ENCODE measurements around the gene TXNRD1. TPM values are rescaled to one million over a fixed set of nuclear protein-coding genes. Genes with fewer than 3 reads are reported as not detected.
"Not testable (repeated sequence)": the region's sequence is repeated elsewhere in the genome, so short reads cannot be mapped to it uniquely, and the experiment has no call there.

Gene TXNRD1
- polyA plus RNA-seq, 1 experiment = 673 TPM

- CTCF ChIA-PET = interaction anchor here (1.4 kb wide), 2 partner anchors 77 to 163 kb away, joined by 5 read pairs; partner anchors contain the start of gene TXNRD1
These were observed 76.4 kb downstream of the TXNRD1 start for GRCh38 chr12:104291867-104292524.

GRCh38 chr12:104292872-104293794, 77.6 kb downstream of the TXNRD1 start:
- no peak for DNase-seq (ENCODE audit: low read depth, low spot score)
- no peak overlapping the region for H3K27ac ChIP-seq (ENCODE audit: low read depth, low read length)
- no peaks in the 10 kb centered on the region; the same call in 1 of the 2 replicates for H3K9me3 ChIP-seq (ENCODE audit: control insufficient read depth, insufficient read depth, low read length)
- ChIA-PET CTCF (interaction anchor here (0.6 to 1.4 kb wide), 3 partner anchors 14 to 164 kb away, joined by 3 to 5 read pairs (median 5); partner anchors contain the start of gene TXNRD1), POLR2A (interaction anchor here (0.6 to 2.2 kb wide), 2 partner anchors 73 to 116 kb away, joined by 3 to 7 read pairs; no protein-coding TSS in a partner anchor)
- TF ChIP-seq, protein P1, sequence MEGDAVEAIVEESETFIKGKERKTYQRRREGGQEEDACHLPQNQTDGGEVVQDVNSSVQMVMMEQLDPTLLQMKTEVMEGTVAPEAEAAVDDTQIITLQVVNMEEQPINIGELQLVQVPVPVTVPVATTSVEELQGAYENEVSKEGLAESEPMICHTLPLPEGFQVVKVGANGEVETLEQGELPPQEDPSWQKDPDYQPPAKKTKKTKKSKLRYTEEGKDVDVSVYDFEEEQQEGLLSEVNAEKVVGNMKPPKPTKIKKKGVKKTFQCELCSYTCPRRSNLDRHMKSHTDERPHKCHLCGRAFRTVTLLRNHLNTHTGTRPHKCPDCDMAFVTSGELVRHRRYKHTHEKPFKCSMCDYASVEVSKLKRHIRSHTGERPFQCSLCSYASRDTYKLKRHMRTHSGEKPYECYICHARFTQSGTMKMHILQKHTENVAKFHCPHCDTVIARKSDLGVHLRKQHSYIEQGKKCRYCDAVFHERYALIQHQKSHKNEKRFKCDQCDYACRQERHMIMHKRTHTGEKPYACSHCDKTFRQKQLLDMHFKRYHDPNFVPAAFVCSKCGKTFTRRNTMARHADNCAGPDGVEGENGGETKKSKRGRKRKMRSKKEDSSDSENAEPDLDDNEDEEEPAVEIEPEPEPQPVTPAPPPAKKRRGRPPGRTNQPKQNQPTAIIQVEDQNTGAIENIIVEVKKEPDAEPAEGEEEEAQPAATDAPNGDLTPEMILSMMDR (IDR thresholded peaks at IDR 0.05; ENCODE audit: low read depth, low read length) = no peak
- H3K4me3 ChIP-seq (ENCODE audit: low read depth, low read length) = peak overlapping the region; percentile 30
- H3K27me3 ChIP-seq (ENCODE audit: control insufficient read depth, insufficient read depth, low read length) = no peaks in the 10 kb centered on the region

More at GRCh38 chr12:104291867-104292524, 76.4 kb downstream of the TXNRD1 start:
- no peaks in the 10 kb centered on the region for H3K27me3 ChIP-seq (ENCODE audit: control insufficient read depth, insufficient read depth, low read length)
- H3K9me3 ChIP-seq (ENCODE audit: control insufficient read depth, insufficient read depth, low read length) = no peaks in the 10 kb centered on the region; the same call in 1 of the 2 replicates
- H3K27ac ChIP-seq (ENCODE audit: low read depth, low read length) = no peak overlapping the region
- peak overlapping the region; percentile 27; the same call in 1 of the 2 replicates for H3K4me3 ChIP-seq (ENCODE audit: low read depth, low read length)
- DNase-seq (ENCODE audit: low read depth, low spot score) = no peak
- TF ChIP-seq, protein P1 (IDR thresholded peaks at IDR 0.05; ENCODE audit: low read depth, low read length) = no peak
- POLR2A ChIA-PET = interaction anchor here (1.2 to 2.2 kb wide), 3 partner anchors 72 to 106 kb away, joined by 7 read pairs; partner anchors contain the start of gene TXNRD1

GRCh38 chr12:104294158-104294859, 78.7 kb downstream of the TXNRD1 start:
- H3K27ac ChIP-seq (ENCODE audit: low read depth, low read length); CTCF ChIA-PET; DNase-seq (ENCODE audit: low read depth, low spot score): not testable (repeated sequence)

GRCh38 chr12:104294927-104295668, 79.5 kb downstream of the TXNRD1 start:
- no peak for DNase-seq (ENCODE audit: low read depth, low spot score)
- no peaks in the 10 kb centered on the region for H3K9me3 ChIP-seq (ENCODE audit: control insufficient read depth, insufficient read depth, low read length)
- peak overlapping the region; percentile 11; the same call in 1 of the 2 replicates for H3K4me3 ChIP-seq (ENCODE audit: low read depth, low read length)
- TF ChIP-seq, protein P1 (IDR thresholded peaks at IDR 0.05; ENCODE audit: low read depth, low read length) = no peak
- ChIA-PET CTCF (interaction anchor here (1.2 to 1.4 kb wide), 2 partner anchors 75 to 78 kb away, joined by 3 to 4 read pairs; no protein-coding TSS in a partner anchor), POLR2A (interaction anchor here (0.6 to 2.9 kb wide), 5 partner anchors 8 to 81 kb away, joined by 4 to 18 read pairs (median 6); no protein-coding TSS in a partner anchor)
- H3K27me3 ChIP-seq (ENCODE audit: control insufficient read depth, insufficient read depth, low read length) = no peaks in the 10 kb centered on the region
- H3K27ac ChIP-seq (ENCODE audit: low read depth, low read length) = no peak overlapping the region

More at GRCh38 chr12:104294158-104294859, 78.7 kb downstream of the TXNRD1 start:
- not testable (repeated sequence) for H3K9me3 ChIP-seq (ENCODE audit: control insufficient read depth, insufficient read depth, low read length); H3K27me3 ChIP-seq (ENCODE audit: control insufficient read depth, insufficient read depth, low read length); H3K4me3 ChIP-seq (ENCODE audit: low read depth, low read length)
- TF ChIP-seq, protein P1 (IDR thresholded peaks at IDR 0.05; ENCODE audit: low read depth, low read length) = peak; percentile 38
- POLR2A ChIA-PET = interaction anchor here (0.6 to 2.9 kb wide), 3 partner anchors 75 to 80 kb away, joined by 6 to 18 read pairs (median 12); no protein-coding TSS in a partner anchor
